Measurements from ENCODE around the gene ST3GAL3. TPM values are rescaled to one million over a fixed set of nuclear protein-coding genes. Genes with fewer than 3 reads are reported as not detected.

The ST3GAL3 gene
- total and polyA plus RNA-seq, 2 of the 13 experiments (the other 11 are each of a cell fraction or from before 2014, with no cell fraction given) = 5.1 to 8.1 TPM

- TF ChIP-seq THAP11 (CRISPR knock-in tag; IDR thresholded peaks at IDR 0.05) = peak; percentile 68; the same call in 1 of the 2 replicates
- TF ChIP-seq KLF6 (CRISPR knock-in tag; IDR thresholded peaks at IDR 0.05) = no peak
- peak; percentile 19; the same call in 1 of the 2 replicates for TF ChIP-seq ATF6 (CRISPR knock-in tag; conservative IDR thresholded peaks at IDR 0.05)
- TF ChIP-seq ZNF746 (CRISPR knock-in tag; IDR thresholded peaks at IDR 0.05) = peak; percentile 58; the same call in 1 of the 2 replicates
- TF ChIP-seq ZNF75D (CRISPR knock-in tag; IDR thresholded peaks at IDR 0.05; ENCODE audit: borderline replicate concordance) = no peak
- peak; percentile 49; the same call in 1 of the 2 replicates for TF ChIP-seq KDM4B (CRISPR knock-in tag; IDR thresholded peaks at IDR 0.05)
- peak; percentile 95 for TF ChIP-seq POLR2AphosphoS5 (IDR thresholded peaks at IDR 0.05; ENCODE audit: low read depth, low read length)
- TF ChIP-seq GABPA (IDR thresholded peaks at IDR 0.05; ENCODE audit: low read depth, low read length) = no peak
- TF ChIP-seq GABPA (CRISPR knock-in tag; IDR thresholded peaks at IDR 0.05; ENCODE audit: low read depth) = no peak
- 0 out of 2 replicates have a peak, but pooled peaks have one; percentile 50 for TF ChIP-seq HBP1 (CRISPR knock-in tag; IDR thresholded peaks at IDR 0.05; ENCODE audit: low read depth)
- peak; percentile 88; the same call in 1 of the 2 replicates for TF ChIP-seq ZNF674 (CRISPR knock-in tag; IDR thresholded peaks at IDR 0.05; ENCODE audit: low read depth)
- peak; percentile 84 for TF ChIP-seq ZC3H13 (CRISPR knock-in tag; IDR thresholded peaks at IDR 0.05)
- peak; percentile 84; the same call in 1 of the 3 replicates for TF ChIP-seq MXI1 (IDR thresholded peaks at IDR 0.05; ENCODE audit: borderline replicate concordance, low read depth, low read length)
- no peak for TF ChIP-seq STAT5B (CRISPR knock-in tag; IDR thresholded peaks at IDR 0.05)
- TF ChIP-seq MEIS2 (CRISPR knock-in tag; IDR thresholded peaks at IDR 0.05) = no peak
- TF ChIP-seq, protein P1, sequence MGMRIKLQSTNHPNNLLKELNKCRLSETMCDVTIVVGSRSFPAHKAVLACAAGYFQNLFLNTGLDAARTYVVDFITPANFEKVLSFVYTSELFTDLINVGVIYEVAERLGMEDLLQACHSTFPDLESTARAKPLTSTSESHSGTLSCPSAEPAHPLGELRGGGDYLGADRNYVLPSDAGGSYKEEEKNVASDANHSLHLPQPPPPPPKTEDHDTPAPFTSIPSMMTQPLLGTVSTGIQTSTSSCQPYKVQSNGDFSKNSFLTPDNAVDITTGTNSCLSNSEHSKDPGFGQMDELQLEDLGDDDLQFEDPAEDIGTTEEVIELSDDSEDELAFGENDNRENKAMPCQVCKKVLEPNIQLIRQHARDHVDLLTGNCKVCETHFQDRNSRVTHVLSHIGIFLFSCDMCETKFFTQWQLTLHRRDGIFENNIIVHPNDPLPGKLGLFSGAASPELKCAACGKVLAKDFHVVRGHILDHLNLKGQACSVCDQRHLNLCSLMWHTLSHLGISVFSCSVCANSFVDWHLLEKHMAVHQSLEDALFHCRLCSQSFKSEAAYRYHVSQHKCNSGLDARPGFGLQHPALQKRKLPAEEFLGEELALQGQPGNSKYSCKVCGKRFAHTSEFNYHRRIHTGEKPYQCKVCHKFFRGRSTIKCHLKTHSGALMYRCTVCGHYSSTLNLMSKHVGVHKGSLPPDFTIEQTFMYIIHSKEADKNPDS (CRISPR knock-in tag; IDR thresholded peaks at IDR 0.05) = peak; percentile 84; the same call in 1 of the 2 replicates
- TF ChIP-seq, protein P2, sequence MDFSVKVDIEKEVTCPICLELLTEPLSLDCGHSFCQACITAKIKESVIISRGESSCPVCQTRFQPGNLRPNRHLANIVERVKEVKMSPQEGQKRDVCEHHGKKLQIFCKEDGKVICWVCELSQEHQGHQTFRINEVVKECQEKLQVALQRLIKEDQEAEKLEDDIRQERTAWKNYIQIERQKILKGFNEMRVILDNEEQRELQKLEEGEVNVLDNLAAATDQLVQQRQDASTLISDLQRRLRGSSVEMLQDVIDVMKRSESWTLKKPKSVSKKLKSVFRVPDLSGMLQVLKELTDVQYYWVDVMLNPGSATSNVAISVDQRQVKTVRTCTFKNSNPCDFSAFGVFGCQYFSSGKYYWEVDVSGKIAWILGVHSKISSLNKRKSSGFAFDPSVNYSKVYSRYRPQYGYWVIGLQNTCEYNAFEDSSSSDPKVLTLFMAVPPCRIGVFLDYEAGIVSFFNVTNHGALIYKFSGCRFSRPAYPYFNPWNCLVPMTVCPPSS (IDR thresholded peaks at IDR 0.05) = no peak
- TF ChIP-seq ZNF468 (CRISPR knock-in tag; IDR thresholded peaks at IDR 0.05) = 0 out of 2 replicates have a peak, but pooled peaks have one; percentile 26
- peak; percentile 63 for TF ChIP-seq HOXA3 (CRISPR knock-in tag; IDR thresholded peaks at IDR 0.05)
- TF ChIP-seq ZFX (CRISPR knock-in tag; IDR thresholded peaks at IDR 0.05; ENCODE audit: low read depth) = peak; percentile 84
- TF ChIP-seq, protein P3, sequence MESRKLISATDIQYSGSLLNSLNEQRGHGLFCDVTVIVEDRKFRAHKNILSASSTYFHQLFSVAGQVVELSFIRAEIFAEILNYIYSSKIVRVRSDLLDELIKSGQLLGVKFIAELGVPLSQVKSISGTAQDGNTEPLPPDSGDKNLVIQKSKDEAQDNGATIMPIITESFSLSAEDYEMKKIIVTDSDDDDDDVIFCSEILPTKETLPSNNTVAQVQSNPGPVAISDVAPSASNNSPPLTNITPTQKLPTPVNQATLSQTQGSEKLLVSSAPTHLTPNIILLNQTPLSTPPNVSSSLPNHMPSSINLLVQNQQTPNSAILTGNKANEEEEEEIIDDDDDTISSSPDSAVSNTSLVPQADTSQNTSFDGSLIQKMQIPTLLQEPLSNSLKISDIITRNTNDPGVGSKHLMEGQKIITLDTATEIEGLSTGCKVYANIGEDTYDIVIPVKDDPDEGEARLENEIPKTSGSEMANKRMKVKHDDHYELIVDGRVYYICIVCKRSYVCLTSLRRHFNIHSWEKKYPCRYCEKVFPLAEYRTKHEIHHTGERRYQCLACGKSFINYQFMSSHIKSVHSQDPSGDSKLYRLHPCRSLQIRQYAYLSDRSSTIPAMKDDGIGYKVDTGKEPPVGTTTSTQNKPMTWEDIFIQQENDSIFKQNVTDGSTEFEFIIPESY (CRISPR knock-in tag; IDR thresholded peaks at IDR 0.05) = no peak
These were observed at the start of gene ST3GAL3 (continued) for GRCh38 chr1:43707190-43708001.

All from HepG2 (cell line).